HFFc6 (cell line): ENCODE data around the gene CEP135. TPM values are rescaled to one million over a fixed set of nuclear protein-coding genes. Genes with fewer than 3 reads are reported as not detected.

Experiments used
- DNase-seq: peaks from one replicate; pipeline ENCODE4 v3.0.0-alpha.2; 2018
- H3K27ac Mint-ChIP-seq: 2 replicates; pipeline ENCODE4 v1.8.0; 2020; ENCODE audit warnings: mild to moderate bottlenecking, mixed read lengths
- H3K27me3 Mint-ChIP-seq: 2 replicates; pipeline ENCODE4 v1.8.0; 2021; ENCODE audit warnings: mild to moderate bottlenecking, moderate library complexity, mixed read lengths; ENCODE audit not compliant: insufficient read depth
- H3K36me3 Mint-ChIP-seq: 2 replicates; pipeline ENCODE4 v1.8.0; 2021; ENCODE audit warnings: low read depth, mixed read lengths
- H3K4me1 Mint-ChIP-seq: 2 replicates; pipeline ENCODE4 v1.8.0; 2020; ENCODE audit warnings: low read depth, mixed read lengths
- H3K4me3 Mint-ChIP-seq: 2 replicates; pipeline ENCODE4 v1.8.0; 2020; ENCODE audit warnings: mild to moderate bottlenecking, moderate library complexity, mixed read lengths
- H3K9me3 Mint-ChIP-seq: 2 replicates; pipeline ENCODE4 v1.8.0; 2020; ENCODE audit warnings: mild to moderate bottlenecking, mixed read lengths
- CTCF ChIP-seq: fragments of 200-600 bp; sonication (generic); IDR thresholded peaks from 2 replicates; pipeline ENCODE4 v1.5.0; 2021; ENCODE audit warnings: antibody characterized with exemption, mild to moderate bottlenecking
- total RNA-seq, 6 experiments: library from RNA; stranded (reverse); fragmentation: NEBNext Ultra II Directional; extraction: Animal tissue kit (Norgen Biotek cat#: 25700); gene quantifications; 2 replicates in 1 of 6; 3 replicates in 5 of 6; pipeline ENCODE4 v1.2.3, GENCODE V29; 2021

CEP135 gene
- total RNA-seq, 6 experiments from 2014 or later = 4.3 to 7.0 (median 6.3) TPM

GRCh38 chr4:56058555-56058954, 109.8 kb downstream of the CEP135 start:
- Mint-ChIP-seq H3K4me3 (no peak overlapping the region), H3K36me3 (no peaks in the 10 kb centered on the region), H3K27me3 (peaks cover 10% of the 10 kb centered on the region)

DNA sequence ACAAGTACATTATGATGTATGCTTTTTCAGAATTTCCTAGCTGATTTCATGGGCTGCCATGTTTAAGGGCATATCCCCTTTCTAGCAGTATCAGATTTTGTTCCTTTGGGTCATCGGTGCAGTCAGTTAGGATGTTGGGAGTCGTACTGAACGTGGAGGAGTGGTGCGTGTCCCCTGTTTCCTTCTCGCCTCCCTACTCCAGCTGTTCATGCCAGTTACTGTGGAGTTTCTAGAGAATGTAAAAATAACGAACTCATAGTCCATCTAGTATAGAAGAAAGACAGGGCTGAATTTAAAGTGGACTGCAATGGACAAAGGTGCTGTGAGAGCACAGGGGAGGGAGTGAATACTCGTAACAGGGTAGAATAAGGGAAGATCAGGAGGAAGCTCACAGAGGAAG, 111.3 kb downstream of the CEP135 start:
- no peak overlapping the region for H3K4me3 Mint-ChIP-seq
- no peak for TF ChIP-seq CTCF

More at GRCh38 chr4:56058555-56058954, 109.8 kb downstream of the CEP135 start:
- Mint-ChIP-seq H3K9me3 (no peaks in the 10 kb centered on the region), H3K4me1 (no peaks in the 10 kb centered on the region), H3K27ac (no peak overlapping the region)
- DNase-seq = no peak
- TF ChIP-seq CTCF = no peak

GRCh38 chr4:56062106-56062505, 113.4 kb downstream of the CEP135 start:
- Mint-ChIP-seq H3K27me3 (peaks cover 5% of the 10 kb centered on the region), H3K9me3 (no peaks in the 10 kb centered on the region), H3K4me1 (no peaks in the 10 kb centered on the region), H3K4me3 (no peak overlapping the region), H3K27ac (no peak overlapping the region), H3K36me3 (no peaks in the 10 kb centered on the region)
- TF ChIP-seq CTCF = no peak
- DNase-seq = no peak

More for the DNA sequence above, 111.3 kb downstream of the CEP135 start:
- no peak for DNase-seq
- H3K27ac Mint-ChIP-seq = no peak overlapping the region
- no peaks in the 10 kb centered on the region for H3K36me3 Mint-ChIP-seq
- H3K4me1 Mint-ChIP-seq = no peaks in the 10 kb centered on the region
- H3K9me3 Mint-ChIP-seq = no peaks in the 10 kb centered on the region
- H3K27me3 Mint-ChIP-seq = peaks cover 7% of the 10 kb centered on the region

GRCh38 chr4:56062526-56063145, 113.9 kb downstream of the CEP135 start:
- H3K9me3 Mint-ChIP-seq = no peaks in the 10 kb centered on the region
- DNase-seq = no peak
- no peak for TF ChIP-seq CTCF
- no peak overlapping the region for H3K4me3 Mint-ChIP-seq
- H3K36me3 Mint-ChIP-seq = no peaks in the 10 kb centered on the region
- H3K27me3 Mint-ChIP-seq = peaks cover 5% of the 10 kb centered on the region
- no peaks in the 10 kb centered on the region for H3K4me1 Mint-ChIP-seq
- no peak overlapping the region for H3K27ac Mint-ChIP-seq

- Mint-ChIP-seq H3K4me3 (no peak overlapping the region), H3K9me3 (no peaks in the 10 kb centered on the region), H3K4me1 (no peaks in the 10 kb centered on the region), H3K27ac (no peak overlapping the region), H3K27me3 (peaks cover 8% of the 10 kb centered on the region), H3K36me3 (no peaks in the 10 kb centered on the region)
- no peak for DNase-seq
- no peak for TF ChIP-seq CTCF
Measured at GRCh38 chr4:56066493-56066892, 117.7 kb downstream of the CEP135 start.
